Breast epithelium (tissue), 4 donors: ENCODE results near the gene MSLN. TPM values are rescaled to one million over a fixed set of nuclear protein-coding genes. Genes with fewer than 3 reads are reported as not detected.

Experiments used
- DNase-seq, 2 donors: peaks; one replicate each; pipeline ENCODE4 v3.0.0-alpha.2; 2019; ENCODE audit warnings: low spot score in 2 of 2
- H3K27ac ChIP-seq, 2 donors: fragments of 200-600 bp; sonication (generic) in 1 of 2; one replicate each; pipeline ENCODE4 v1.5.1; 2016 to 2019; ENCODE audit warnings: mild to moderate bottlenecking in 1 of 2
- H3K27me3 ChIP-seq, 2 donors: fragments of 200-600 bp; sonication (generic) in 1 of 2; one replicate each; pipeline versions ENCODE4 v1.5.1 to v1.6.0; 2017 to 2019; ENCODE audit warnings: control low read depth in 1 of 2, mild to moderate bottlenecking in 1 of 2
- H3K36me3 ChIP-seq: fragments of 200-600 bp; one replicate; pipeline ENCODE4 v1.5.1; 2019
- H3K4me1 ChIP-seq, 2 donors: fragments of 200-600 bp; sonication (generic); one replicate each; pipeline ENCODE4 v1.5.1; 2016 to 2019; ENCODE audit warnings: control low read depth in 1 of 2
- H3K4me3 ChIP-seq, 3 donors: fragments of 200-600 bp; sonication (generic); 1 replicate in 2 of 3; 2 replicates in 1 of 3; pipeline ENCODE4 v1.5.1; 2016 to 2019; ENCODE audit warnings: mild to moderate bottlenecking in 3 of 3, moderate library complexity in 2 of 3
- H3K9me3 ChIP-seq, 2 donors: fragments of 200-600 bp; sonication (generic) in 1 of 2; one replicate each; pipeline ENCODE4 v1.5.1; 2016 to 2019; ENCODE audit warnings: control low read depth in 1 of 2
- POLR2A ChIP-seq: fragments of 450-650 bp; IDR thresholded peaks from one replicate; pipeline ENCODE4 v1.6.1; 2016; ENCODE audit warnings: antibody characterized with exemption, mild to moderate bottlenecking, moderate library complexity
- POLR2AphosphoS5 ChIP-seq, 3 donors: sonication (generic); formaldehyde crosslinking; IDR thresholded peaks; one replicate each; pipeline ENCODE4 v1.6.1; 2017; ENCODE audit warnings: antibody characterized with exemption in 3 of 3
- intact Hi-C: fragments of 100-400 bp; cut with DNase I; formaldehyde crosslinking; loops from one replicate; pipeline ENCODE4 v1.15.1; 2023; ENCODE audit warnings: low total_unique reads
- total RNA-seq, 3 donors: library from RNA; depleted of rRNA; stranded (reverse); fragments of >200 nt; gene quantifications; one replicate each; pipeline ENCODE4 v1.1.0, GENCODE V29; 2016
- TF ChIP-seq, protein P1 (sequence below), 3 donors: fragments of 450-650 bp; IDR thresholded peaks; one replicate each; pipeline ENCODE4 v1.5.1; 2016 to 2017; ENCODE audit warnings: antibody characterized with exemption in 3 of 3, mild to moderate bottlenecking in 3 of 3, moderate library complexity in 3 of 3

The MSLN gene
- total RNA-seq, 3 donors from 2014 or later, result 49.2 TPM; not detected in 2

DNA sequence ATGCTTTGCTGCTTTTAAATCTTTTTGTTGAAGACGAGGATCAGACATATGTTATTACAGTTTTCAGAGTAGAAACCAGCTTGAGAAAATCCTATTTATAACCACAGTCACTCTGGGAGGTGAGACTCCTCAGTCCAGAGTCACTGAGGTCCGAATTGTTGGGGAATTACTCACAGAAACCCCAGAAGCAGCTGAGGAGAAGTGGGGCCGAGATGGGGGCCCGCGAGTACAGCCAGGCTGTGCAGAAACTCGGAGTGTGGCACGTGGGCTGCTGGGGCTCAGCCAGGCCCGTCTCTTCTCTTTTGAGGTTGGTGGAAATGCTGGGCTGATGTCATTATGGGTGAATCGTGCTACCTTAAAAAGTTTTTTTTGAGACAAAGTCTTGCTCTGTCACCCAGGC is 54.4 kb downstream of the MSLN start:
- Histone ChIP-seq H3K36me3 (no peaks in the 10 kb centered on the region), H3K4me1 (no peaks in the 10 kb centered on the region), H3K27ac (no peak overlapping the region), H3K9me3 (peaks cover 0 to 4% of the 10 kb centered on the region in 2 donors), H3K27me3 (peaks cover 0 to 68% of the 10 kb centered on the region in 2 donors), H3K4me3 (no peak overlapping the region)
- DNase-seq, result no peak
- intact Hi-C loops, result loop anchor here (5.0 kb wide), 1 partner anchor 242 kb away; no protein-coding TSS in a partner anchor
- TF ChIP-seq POLR2A (no peak), POLR2AphosphoS5 (IDR thresholded peaks at IDR 0.05) (no peak)

DNA sequence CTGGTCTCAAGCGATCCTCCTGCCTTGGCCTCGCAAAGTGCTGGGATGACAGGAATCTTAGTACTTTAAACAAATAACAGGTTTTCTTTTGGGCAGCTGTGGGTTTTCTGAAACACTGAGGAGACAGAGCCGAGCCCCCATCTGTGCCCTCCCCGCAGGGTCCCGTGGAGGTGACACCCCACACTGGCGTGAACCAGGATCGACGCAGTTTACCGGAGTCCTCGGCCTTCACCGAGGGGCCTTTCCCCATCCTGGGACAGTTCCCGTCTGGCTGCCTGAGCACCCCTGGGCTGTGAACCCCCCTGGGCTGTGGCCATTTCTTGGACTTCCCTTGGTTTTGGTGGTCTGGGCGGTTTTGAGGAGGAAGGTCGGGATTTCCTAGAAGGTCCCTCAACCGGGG is 55.3 kb downstream of the MSLN start:
- DNase-seq, result no peak
- Histone ChIP-seq H3K4me1 (no peaks in the 10 kb centered on the region), H3K9me3 (peaks cover 0 to 4% of the 10 kb centered on the region in 2 donors), H3K4me3 (no peak overlapping the region), H3K36me3 (no peaks in the 10 kb centered on the region), H3K27ac (no peak overlapping the region), H3K27me3 (peaks cover 0 to 71% of the 10 kb centered on the region in 2 donors)
- intact Hi-C loops, result no loop called here
- TF ChIP-seq, protein P1, sequence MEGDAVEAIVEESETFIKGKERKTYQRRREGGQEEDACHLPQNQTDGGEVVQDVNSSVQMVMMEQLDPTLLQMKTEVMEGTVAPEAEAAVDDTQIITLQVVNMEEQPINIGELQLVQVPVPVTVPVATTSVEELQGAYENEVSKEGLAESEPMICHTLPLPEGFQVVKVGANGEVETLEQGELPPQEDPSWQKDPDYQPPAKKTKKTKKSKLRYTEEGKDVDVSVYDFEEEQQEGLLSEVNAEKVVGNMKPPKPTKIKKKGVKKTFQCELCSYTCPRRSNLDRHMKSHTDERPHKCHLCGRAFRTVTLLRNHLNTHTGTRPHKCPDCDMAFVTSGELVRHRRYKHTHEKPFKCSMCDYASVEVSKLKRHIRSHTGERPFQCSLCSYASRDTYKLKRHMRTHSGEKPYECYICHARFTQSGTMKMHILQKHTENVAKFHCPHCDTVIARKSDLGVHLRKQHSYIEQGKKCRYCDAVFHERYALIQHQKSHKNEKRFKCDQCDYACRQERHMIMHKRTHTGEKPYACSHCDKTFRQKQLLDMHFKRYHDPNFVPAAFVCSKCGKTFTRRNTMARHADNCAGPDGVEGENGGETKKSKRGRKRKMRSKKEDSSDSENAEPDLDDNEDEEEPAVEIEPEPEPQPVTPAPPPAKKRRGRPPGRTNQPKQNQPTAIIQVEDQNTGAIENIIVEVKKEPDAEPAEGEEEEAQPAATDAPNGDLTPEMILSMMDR (IDR thresholded peaks at IDR 0.05), result no peak
- TF ChIP-seq POLR2A (no peak), POLR2AphosphoS5 (IDR thresholded peaks at IDR 0.05) (no peak)

DNA sequence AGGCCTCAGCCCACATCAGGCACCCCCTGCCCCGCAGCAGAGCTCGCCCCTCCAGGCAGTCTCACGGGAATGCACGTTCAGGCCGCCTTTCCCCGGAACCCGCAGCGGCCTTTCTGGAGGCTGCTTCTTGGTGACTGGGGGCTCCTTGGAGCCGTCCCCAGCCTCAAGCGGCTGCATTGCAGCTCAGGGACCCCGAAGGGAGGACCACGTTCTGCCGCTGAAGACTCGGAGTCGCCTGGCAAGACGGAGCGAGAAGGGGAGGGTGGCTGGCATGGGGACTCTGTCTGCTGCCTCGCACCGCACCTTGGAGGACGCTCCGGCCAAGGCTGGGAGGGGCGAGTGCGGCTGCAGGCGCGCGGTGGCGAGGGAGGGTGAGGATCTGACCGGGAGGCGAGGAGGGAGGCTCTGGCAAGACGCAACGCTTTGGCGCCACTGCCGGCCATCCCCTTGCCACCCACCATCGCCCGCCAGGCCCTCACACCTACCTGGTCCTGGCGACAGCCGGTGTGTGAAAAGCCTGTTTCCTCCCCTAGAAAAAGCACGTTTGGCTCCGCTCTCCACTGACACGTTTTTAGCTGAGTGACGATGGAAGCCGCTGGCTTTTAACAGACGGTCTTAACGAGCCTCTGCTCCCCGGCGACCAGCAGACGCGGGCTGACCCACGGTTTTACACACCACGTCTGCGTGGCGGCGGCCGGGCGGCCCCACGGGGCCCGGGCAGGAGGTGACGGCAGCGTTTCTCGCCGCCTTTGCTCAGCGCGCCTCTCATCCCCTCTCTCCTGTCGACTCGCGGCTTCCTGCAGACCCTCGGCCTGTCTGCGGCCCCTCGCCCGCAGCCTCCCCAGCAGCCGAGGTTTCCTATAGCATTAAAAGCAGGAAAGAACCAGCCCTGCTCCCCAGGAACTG is 56.7 kb downstream of the MSLN start:
- H3K9me3 ChIP-seq, result no peaks in the 10 kb centered on the region
- H3K27me3 ChIP-seq, result peaks cover 0 to 78% of the 10 kb centered on the region in 2 donors
- no peak overlapping the region for H3K4me3 ChIP-seq
- intact Hi-C loops, result no loop called here
- no peak for TF ChIP-seq POLR2A
- TF ChIP-seq, protein P1 (IDR thresholded peaks at IDR 0.05), result no peak
- no peak for TF ChIP-seq POLR2AphosphoS5 (IDR thresholded peaks at IDR 0.05)
- H3K36me3 ChIP-seq, result no peaks in the 10 kb centered on the region
- H3K27ac ChIP-seq, result no peak overlapping the region
- DNase-seq, result no peak
- H3K4me1 ChIP-seq, result no peaks in the 10 kb centered on the region

DNA sequence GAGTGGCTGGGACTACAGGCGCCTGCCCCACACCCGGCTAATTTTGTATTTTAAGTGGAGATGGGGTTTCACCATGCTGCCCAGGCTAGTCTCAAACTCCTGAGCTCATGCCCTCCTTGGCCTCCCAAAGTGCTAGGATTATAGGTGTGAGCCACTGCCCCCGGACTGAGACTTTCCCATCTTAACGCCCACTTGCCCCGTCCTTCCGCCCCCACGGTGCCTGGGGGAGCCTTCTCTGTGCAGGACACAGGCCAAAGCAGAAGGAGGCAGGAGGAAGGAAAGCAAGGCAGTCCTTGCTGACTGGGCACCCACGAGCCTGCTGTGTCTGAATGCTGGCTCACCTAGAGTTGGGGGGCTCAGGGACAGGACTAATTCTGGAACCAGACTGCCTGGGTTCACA is 57.6 kb downstream of the MSLN start:
- no peak overlapping the region for H3K4me3 ChIP-seq
- no peak for TF ChIP-seq POLR2A
- TF ChIP-seq, protein P1 (IDR thresholded peaks at IDR 0.05), result no peak
- TF ChIP-seq POLR2AphosphoS5 (IDR thresholded peaks at IDR 0.05), result no peak
- intact Hi-C loops, result no loop called here
- no peak for DNase-seq
- no peaks in the 10 kb centered on the region for H3K9me3 ChIP-seq
- H3K36me3 ChIP-seq, result no peaks in the 10 kb centered on the region
- no peaks in the 10 kb centered on the region for H3K4me1 ChIP-seq
- H3K27me3 ChIP-seq, result peaks cover 0 to 78% of the 10 kb centered on the region in 2 donors
- H3K27ac ChIP-seq, result no peak overlapping the region

Other genes starting within 250 kb of the MSLN start
- gene CAPN15, start 233.0 kb upstream of the MSLN start, total RNA-seq, result 10 to 100 TPM; 15.4 to 27.2 (median 15.5) TPM
- not detected for gene PRR35, start 200.3 kb upstream of the MSLN start, total RNA-seq
- 1 to 10 TPM in 1 of 3 donors, under 1 TPM in 2; 0.32 to 1.9 (median 0.66) TPM for gene NHLRC4, start 193.7 kb upstream of the MSLN start, total RNA-seq
- 10 to 100 TPM; 22.2 to 36.1 (median 31.9) TPM for gene PIGQ, start 190.8 kb upstream of the MSLN start, total RNA-seq
- 10 to 100 TPM; 17.6 to 29.1 (median 20.6) TPM for gene RAB40C, start 170.7 kb upstream of the MSLN start, total RNA-seq
- gene WFIKKN1, start 129.7 kb upstream of the MSLN start, total RNA-seq, result under 1 TPM in 2 of 3 donors, not detected in 1; 0.66 to 0.73 TPM
- gene METTL26, start 124.4 kb upstream of the MSLN start, total RNA-seq, result 100 to 1,000 TPM; 108 to 136 (median 130) TPM
- 10 to 100 TPM; 26.8 to 39.7 (median 34.9) TPM for gene MCRIP2, start 118.9 kb upstream of the MSLN start, total RNA-seq
- 10 to 100 TPM in 2 of 3 donors, 1 to 10 TPM in 1; 9.6 to 26.9 (median 22.7) TPM for gene WDR90, start 111.4 kb upstream of the MSLN start, total RNA-seq
- gene RHOT2, start 92.6 kb upstream of the MSLN start, total RNA-seq, result 10 to 100 TPM; 39.4 to 90.8 (median 66.9) TPM
- gene RHBDL1, start 85.1 kb upstream of the MSLN start, total RNA-seq, result 1 to 10 TPM in 2 of 3 donors, under 1 TPM in 1; 0.48 to 2.3 (median 1.0) TPM
- gene STUB1, start 80.3 kb upstream of the MSLN start, total RNA-seq, result 100 to 1,000 TPM; 127 to 184 (median 175) TPM
- gene JMJD8, start 76.4 kb upstream of the MSLN start, total RNA-seq, result 10 to 100 TPM; 67.2 to 83.4 (median 67.5) TPM
- 1 to 10 TPM; 7.2 to 9.2 (median 8.8) TPM for gene WDR24, start 70.3 kb upstream of the MSLN start, total RNA-seq
- 1 to 10 TPM in 2 of 3 donors, not detected in 1; 2.6 to 4.2 TPM for gene FBXL16, start 54.9 kb upstream of the MSLN start, total RNA-seq
- 10 to 100 TPM; 23.6 to 30.2 (median 24.3) TPM for gene METRN, start 45.6 kb upstream of the MSLN start, total RNA-seq
- 10 to 100 TPM; 29.9 to 35.7 (median 30.4) TPM for gene ANTKMT, start 39.6 kb upstream of the MSLN start, total RNA-seq
- 1 to 10 TPM in 2 of 3 donors, under 1 TPM in 1; 0.48 to 2.9 (median 2.6) TPM for gene CCDC78, start 34.3 kb upstream of the MSLN start, total RNA-seq
- 1 to 10 TPM; 4.3 to 7.5 (median 5.1) TPM for gene HAGHL, start 33.6 kb upstream of the MSLN start, total RNA-seq
- 10 to 100 TPM; 23.0 to 43.2 (median 41.6) TPM for gene CIAO3, start 19.7 kb upstream of the MSLN start, total RNA-seq
- gene RPUSD1, start 27.6 kb downstream of the MSLN start, total RNA-seq, result 10 to 100 TPM; 13.1 to 18.4 (median 16.1) TPM
- gene CHTF18, start 27.9 kb downstream of the MSLN start, total RNA-seq, result 10 to 100 TPM; 12.6 to 15.5 (median 13.1) TPM
- not detected for gene GNG13, start 40.0 kb downstream of the MSLN start, total RNA-seq
- 10 to 100 TPM; 14.1 to 26.4 (median 21.4) TPM for gene LMF1, start 210.2 kb downstream of the MSLN start, total RNA-seq
- gene SOX8, start 221.0 kb downstream of the MSLN start, total RNA-seq, result 1 to 10 TPM in 2 of 3 donors, under 1 TPM in 1; 0.32 to 6.6 (median 1.3) TPM